Lung microvascular endothelial cell (primary cell): ENCODE results near the gene PDCL3. TPM values are rescaled to one million over a fixed set of nuclear protein-coding genes. Genes with fewer than 3 reads are reported as not detected.

Experiments
- DNase-seq, 2 donors: peaks; one replicate each; pipeline versions ENCODE4 v3.0.0 to v3.0.0-alpha.2; 2010; ENCODE audit warnings: low read depth in 2 of 2
- total RNA-seq: library from RNA; depleted of rRNA; stranded (reverse); fragments of >200 nt; gene quantifications from 2 replicates; pipeline ENCODE4 v1.2.1, GENCODE V29; 2014

PDCL3 gene
- total RNA-seq, 1 donor from 2014 or later = 13.7 TPM

DNA sequence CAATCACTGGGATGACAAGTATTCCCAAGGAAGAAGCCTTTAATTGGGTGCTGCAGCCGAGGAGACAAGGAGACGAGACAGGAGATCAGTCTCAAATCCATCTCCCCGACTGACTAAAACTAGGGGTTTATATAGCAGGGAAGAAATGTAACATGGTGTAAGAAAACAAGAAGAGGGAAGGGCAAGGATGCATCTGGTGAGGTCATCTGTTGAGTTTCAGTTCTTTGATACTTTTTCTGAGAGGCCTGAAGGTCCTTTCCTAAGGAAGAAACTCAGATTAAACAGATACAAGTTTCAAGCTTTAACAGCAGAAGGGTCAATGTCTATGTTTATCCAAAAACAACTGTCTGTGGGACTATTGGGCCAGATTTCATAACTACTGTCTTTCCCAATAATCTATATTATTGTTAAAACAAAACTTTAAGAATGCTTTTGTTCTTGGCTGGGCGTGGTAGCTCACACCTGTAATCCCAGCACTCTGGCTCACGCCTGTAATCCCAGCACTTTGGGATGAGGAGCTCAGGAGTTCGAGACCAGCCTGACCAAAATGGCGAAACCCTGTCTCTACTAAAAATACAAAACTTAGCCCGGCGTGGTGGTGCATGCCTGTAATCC, 2.5 kb upstream of the PDCL3 start:
- DNase-seq = no peak

DNA sequence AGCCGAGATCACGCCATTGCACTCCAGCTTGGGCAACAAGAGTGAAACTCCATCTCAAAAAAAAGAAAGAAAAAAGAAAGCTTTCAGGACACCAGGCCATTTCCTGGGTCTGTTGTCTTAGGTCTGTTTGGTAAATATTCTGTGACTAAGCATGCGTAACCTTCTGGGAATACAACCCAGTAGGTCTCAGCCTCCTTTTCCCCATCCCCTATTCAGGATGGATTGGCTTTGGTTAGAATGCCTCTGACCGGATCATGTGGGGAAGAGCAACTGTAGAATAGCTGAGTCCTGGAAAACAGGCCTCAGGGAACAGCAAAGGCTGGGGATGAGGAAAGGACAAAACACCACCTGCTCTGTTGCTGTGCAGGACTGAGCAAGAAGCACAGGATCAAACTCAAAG, 1.6 kb upstream of the PDCL3 start:
- DNase-seq = no peak

DNA sequence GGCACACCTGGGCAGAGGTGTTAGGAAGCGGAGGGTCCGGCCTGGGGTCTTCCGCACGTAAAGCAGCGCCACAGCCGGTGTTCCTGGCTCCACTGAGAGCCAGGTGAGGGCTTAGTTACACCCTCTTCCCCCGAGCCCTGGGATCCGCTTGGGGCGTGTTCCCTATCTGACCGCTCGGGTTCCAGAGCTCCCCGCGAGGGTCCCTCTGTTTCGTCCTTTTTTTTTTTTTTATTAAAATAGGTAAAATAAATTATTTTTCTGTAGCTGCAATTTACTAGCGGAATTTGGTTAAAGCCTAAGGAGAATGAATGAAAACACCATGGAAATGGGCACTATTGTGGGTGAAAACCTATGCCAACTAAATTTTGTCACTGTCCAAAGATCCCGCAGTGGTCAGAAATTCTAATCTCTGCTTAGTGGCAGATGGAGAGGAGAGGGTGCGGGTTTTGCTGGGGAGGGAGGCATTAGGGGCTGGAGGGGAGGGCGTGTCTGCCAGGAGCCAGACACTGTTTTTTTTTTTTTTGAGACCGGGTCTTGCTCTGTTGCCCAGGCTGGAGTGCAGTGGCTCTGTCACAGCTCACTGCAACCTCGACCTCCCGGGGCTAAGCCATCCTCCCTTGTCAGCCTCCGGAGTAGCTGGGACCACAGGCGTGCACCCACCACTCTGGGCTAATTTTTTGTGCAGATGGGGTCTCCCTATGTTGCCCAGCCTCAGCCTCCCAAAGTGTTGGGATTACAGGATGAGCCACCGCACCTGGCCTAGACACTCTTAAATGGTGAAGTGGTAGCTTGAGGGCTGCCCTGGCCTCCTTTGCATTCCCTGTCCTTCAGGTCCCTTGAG, 834 bp downstream of the PDCL3 start:
- no peak for DNase-seq

DNA sequence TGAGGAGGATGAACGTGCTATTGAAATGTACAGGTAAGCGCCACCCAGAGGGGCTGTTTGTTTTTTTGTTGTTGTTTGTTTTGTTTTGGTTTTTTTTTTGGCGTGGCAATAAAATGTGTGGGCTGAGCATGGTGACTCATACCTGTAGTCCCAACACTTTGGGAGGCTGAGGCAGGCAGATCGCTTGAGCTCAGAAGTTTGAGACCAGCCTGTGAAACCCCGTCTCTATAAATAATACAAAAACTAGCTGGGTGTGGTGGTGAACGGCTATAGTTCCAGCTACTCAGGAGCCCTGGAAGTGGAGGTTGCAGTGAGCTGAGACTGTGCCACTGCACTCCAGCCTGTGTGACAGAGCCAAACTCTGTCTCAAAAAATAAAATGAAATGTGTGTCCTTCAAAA, 6.2 kb downstream of the PDCL3 start:
- DNase-seq = no peak

DNA sequence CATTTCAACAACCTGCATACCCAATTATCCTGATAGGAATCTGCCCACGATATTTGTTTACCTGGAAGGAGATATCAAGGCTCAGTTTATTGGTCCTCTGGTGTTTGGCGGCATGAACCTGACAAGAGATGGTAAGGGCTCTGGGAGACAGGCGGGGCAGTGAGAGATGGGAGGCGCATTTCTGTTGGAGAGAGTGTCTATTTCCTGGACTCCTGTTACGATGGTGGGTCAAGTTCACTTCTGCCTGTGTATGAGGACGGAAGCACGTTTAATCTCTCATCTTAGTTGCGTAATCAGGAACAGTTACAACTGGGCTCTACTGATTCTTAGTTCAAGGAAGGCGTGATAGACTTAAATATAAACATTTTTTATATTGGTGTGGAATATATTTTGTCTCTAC, 8.9 kb downstream of the PDCL3 start:
- peak in 1 of 2 donors; percentile 37 for DNase-seq

DNA sequence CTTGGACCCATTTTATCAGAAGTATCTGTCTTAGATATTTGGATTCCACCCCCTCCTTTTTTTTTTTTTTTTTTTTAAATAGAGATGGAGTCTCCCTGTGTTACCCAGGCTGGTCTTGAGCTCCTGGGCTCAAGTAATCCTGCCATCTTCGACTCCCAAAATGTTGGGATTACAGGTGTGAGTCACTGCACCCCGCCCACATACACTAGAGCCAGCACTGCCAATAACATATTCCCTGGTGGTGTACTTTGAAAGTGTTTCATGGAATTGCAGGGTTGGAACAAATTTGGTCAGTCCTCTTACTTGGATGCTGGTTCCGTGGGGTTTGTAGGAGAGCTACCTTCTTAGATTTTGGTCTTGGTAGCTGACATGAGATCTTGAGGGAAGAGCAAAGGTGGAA, 15.0 kb downstream of the PDCL3 start:
- DNase-seq = no peak

DNA sequence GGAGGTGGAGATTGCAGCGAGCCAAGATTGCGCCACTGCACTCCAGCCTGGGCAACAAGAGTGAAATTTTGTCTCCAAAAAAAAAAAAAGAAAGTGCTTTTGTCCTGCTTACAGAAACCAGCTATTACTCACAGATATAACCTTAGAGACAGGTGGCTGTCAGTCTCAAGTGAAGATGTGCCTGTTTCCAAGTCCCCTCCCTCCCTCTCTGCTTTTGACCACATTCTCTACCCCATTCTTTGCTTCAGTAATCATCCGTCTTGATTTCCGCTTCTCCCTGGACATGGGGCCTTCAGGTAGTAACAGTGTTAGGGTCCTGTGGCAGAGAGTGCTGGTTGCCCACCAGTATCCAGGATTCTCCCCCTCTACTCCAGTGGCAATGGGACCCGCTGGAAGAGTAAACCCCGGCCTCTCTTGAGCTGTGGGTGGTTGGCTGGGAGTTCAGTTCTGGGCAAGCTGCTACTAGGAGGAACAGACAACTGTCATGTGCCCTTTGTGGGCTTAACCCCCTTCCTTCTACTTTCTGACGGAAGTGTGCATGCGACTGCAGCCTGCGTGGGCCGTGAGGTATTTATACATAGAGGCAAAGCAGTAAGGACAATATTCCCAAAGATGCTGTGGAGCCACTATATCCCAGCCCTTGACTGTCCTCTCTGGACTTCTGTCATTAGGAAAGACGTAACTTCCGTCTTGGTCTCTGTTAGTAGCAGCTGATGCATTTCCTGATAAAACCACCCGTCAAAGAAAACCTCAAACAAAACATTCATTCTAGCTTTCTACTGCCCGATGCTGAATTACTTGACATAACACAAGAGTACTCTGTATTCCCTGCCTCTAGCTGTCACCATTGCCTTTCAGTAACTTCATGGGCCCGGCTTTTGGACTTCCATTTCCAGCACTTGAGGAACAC, 17.8 kb downstream of the PDCL3 start:
- DNase-seq = peak; percentile 61 to 92

DNA sequence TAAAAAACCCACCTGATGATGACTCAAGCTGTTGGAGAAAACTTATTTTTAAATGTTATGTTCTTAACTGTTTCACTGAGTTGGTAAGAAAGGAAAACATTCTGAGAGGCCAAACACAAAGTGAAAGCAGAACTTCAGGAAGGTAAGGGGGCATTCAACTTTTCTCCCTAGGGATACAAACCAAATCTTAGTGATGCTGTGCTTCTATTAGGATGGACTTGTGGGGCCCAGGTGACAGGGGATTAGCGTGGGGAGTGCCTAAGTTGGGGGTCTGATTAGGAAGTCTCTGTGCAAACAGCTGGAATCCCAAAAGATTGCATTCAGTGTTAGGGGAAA, 18.5 kb downstream of the PDCL3 start:
- DNase-seq = no peak

DNA sequence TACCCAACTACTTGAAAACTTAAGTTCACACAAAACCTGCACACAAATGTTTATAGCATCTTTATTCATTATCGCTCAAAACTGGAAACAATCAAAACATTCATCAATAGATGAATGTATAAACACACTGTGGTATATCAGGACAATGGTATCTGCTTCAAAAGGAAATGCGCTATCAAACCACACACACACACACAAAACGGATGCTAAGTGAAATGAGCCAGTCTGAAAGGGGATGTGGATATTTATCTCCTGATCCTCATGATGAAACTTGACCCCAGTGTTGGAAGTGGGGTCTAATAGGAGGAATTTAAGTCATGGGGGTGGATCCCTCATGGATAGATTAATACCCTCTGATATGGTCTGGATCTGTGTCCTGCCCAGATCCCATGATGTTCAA, 22.0 kb downstream of the PDCL3 start:
- DNase-seq = peak; percentile 66 to 90

DNA sequence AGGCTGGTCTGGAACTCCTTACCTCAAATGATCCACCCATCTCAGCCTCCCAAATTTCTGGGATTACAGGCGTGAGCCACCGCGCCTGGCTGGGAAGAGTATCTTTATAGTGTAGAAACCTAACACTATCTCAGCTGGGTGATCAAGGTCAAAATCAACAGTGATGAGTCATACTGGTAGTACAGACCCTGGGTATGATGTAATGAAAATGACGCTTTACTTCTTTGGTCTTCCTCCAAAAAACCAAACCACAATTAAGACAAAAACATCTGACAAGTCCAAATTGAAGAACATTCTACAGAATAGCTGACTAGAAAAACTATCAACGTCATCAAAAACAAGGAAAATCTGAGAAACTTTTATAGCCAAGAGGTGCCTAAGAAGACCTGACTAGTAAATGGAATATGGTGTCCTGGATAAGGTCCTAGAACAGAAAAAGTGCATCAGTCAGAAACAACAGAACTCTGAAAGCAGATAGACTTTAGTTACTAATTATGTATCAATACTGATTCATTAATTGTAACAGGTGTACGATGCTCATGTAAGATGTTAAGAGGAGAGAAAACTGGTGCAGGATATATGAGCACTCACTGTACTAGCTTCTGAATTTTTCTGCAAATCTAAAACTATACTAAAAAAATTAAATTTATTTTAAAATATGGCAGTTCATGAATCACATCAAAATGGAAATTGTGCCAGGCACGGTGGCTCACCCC, 25.4 kb downstream of the PDCL3 start:
- peak; percentile 18 to 86 for DNase-seq

DNA sequence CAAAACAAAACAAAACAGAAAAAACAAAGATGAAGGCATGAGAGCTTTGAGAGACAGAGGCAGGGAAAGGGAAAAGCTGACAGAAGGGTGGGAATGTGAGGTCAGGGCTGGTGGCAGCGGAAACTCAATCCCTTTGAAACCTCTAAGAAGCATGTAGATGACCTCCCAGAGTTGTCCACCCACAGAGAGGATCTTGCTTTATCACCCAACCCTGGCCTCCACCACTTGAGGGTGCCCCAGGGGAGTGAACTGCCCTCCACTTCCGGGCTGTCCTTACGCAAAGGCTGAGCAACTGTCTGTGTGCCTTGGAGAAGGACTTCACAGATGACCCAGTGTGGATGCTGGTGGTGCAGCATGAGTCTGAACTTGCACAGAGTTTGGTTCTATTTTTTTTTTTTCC, 26.7 kb downstream of the PDCL3 start:
- no peak for DNase-seq

DNA sequence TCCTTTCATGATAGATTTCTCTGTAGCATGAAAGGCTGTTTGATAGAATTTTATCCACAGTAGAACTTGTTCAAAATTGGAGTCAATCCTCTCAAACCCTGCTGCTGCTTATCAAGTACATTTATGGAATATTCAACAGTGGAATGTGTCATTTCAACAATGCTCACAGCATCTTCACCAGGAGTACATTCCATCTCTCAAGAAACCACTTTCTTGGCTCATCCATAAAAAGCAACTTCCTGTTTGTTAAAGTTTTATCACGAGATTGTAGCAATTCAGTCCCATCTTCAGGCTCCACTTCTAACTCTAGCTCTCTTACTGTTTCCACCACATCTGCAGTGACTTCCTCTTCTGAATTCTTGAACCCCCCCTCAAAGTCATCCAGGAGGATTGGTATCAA, 29.4 kb downstream of the PDCL3 start:
- DNase-seq = peak in 1 of 2 donors; percentile 12

DNA sequence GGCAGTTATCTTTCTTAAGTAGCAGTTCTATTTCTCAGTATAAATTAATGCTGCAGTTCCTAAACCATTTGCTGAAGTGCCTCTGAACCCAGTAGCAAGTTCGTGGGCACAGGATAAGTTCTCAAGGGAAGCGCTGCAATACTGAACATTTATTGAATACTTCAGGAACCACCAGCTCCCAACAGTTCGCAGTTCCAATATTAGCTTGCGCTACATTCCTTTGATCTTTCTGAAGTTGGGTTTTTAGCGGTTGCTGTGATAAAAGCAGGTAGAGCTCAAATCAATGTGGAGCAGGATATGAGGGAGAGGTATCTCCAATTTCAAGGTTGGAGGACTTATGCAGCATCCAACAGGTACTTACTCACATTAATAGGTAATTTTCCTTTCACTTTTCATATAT, 33.7 kb downstream of the PDCL3 start:
- DNase-seq = no peak

DNA sequence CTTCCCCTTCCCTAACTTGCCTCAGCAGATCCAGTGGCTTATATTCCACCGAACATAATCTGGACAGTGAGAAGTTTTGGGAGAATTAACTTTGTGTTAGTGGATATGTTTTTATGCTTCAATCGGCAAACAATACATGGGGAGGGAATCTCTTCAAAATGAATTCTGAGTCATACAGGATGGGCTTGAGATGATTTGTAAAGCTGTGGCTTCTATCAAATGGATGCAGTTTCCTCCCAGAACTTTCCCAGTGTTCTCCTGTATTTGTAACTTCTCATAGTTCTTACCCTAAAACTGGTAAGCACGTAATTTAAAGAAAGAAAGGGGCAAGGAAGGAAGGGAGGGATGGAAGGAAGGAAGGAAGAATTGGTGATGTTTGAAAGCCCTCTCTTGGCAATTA, 36.8 kb downstream of the PDCL3 start:
- peak; percentile 23 to 74 for DNase-seq

DNA sequence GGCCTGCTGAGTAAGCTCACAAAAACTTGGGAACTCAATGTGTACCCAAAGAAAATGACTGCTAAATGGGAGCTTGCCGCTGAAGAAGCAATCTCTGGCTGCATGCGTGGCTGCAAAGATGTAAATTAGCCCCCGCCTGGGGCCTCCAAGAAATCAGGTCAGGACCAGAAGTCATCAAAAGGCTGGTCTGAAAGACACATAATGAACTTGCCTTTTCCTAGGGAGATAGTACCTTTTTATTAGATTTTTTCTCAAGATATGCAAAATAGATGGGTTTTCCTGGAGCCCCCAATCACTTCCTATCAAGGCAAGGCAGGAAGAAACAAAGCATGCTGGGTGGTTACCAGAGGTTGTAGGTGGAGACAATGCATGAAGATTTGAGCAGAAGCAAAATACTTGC, 38.9 kb downstream of the PDCL3 start:
- DNase-seq = no peak

DNA sequence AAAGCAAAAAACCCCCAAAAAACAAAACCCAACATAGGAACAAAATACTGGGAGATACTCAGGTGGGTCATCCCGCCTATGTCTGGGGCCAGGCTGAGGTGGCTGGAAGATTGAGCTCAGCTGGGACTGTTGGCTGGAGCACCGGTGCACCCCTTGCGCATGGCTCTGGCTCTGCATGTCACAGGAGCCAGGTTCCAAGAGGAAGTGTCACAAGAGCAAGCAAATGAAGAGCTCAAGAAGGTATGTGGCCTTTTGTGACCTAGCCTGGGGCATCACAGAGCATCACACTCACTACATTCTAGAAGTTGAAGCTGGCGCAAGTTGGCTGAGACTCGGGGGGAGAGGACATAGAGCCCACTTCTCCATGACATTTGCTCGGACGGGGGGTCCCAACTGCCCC, 40.6 kb downstream of the PDCL3 start:
- no peak for DNase-seq

DNA sequence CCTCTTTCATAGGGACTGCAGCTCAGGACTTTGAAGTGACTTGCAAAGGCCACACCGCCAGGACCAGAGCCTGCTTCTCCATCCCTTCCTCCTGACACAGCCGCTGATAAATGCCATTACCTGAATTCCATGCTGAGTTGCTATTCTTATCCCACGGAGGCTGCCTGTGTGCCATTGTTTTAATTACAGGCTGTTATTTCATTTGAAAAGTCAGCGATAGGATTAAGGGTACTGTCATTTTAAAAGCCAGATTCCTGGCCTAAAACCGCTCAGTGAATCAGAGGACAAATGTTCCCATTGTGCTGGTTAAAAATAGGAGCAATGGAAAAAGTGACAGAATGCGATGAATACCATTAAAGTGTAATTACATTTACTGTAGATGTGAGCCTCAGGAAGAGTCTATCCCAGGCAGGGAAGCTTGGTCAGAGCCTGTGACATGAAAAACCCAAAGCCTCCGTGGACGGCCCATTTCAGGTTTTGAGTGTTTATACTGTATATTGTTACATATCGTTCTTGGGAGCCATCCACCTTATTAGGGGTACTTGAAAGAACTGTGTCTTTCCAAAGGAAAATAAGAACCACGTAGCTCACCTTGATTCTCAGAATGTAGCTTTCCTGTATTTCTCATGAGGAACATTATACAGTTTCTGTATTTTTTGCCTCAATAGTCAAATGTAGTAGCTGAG, 41.3 kb downstream of the PDCL3 start:
- DNase-seq = peak; percentile 50 to 92

DNA sequence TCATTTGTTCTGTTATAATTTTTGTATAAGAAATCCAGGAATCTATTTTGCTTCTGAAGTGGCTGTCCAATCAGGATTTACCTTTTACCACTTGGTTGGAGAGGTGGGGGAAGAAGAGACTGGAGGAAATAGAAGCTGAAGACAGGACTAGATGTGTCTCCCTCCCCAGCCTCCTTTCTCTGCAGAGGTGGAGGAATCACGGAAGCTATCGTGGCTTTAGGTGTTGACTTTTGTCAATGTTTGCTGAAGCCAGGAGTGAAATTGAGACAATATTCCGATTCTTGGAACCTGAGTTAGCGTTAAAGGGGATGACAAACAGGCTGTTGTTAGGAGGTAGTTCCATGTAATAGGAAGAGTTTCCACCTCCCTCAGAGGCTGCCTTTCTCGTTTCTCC, 43.5 kb downstream of the PDCL3 start:
- no peak for DNase-seq

DNA sequence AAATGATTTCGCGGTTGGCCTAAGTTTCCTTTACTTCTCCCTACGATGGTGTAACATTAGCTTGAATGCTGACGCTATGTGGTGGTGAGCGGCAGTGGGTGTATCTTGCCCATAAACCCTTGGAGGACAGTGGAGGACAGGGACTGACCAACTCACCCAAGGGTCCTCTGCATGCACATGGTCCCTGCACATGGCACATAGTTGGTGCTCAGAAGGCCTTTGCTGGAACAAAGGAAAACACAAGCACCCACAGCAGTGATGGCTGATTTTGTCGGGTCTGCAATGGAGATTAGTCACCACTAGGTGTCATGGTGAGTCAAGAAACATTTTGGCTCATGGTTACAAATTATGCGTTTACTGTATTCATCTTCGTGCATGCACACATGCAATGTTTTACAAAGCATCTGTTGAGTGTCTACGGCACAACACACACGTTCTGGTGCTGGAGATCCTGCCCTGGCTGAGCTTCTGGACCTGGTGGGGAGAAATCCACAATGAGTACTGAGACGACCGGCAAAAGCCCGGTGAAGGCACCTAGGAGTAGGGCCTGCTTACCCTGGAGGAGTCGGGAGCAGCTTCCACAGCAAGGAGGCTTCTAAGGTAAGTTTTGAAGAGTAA, 44.0 kb downstream of the PDCL3 start:
- DNase-seq = peak; percentile 58 to 69

DNA sequence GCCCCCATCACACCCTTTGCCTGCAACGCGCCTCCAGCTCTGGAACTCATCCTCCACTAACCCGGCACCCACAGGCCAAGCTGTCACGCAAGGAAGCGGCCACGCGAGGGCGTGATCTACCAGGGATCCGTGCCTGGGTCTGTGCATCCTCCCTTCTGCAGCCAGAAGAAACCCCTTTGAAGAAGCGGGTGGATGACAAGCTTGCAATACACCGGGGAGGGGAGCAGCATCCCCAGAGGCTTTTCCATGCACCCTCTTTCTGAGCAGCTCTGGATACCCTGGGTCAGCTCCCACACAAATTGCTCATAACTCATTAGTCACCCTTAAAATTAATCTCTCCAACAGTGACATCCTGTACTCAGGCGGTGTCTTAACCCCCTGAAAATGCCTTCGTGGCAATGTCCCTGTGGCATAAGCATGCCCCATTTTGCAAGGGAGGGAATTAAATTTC, 47.6 kb downstream of the PDCL3 start:
- DNase-seq = peak; percentile 59 to 78
